ENCODE data around the gene NEGR1.

The NEGR1 gene

DNA sequence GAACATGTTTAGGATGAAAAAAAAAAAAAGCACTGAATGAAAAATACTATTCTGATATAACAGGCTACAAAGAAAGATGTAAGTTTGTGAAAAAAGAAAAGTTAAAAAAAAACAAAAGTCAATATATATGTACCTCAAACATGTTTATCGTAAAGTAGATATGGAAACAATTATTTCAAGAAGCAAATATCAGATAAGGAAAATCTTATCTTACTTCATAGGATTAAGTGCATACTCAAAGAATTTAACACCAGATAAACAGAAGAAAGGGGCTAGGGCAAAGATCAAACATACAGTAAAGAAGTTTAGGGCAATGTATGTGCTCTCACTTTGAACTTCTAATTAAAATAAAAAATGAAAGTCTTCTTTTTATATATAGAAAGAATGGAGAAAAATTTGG is 75.3 kb downstream of the NEGR1 start:
- H3K9me3 Mint-ChIP-seq = no peaks in the 10 kb centered on the region
- H3K4me1 Mint-ChIP-seq (ENCODE audit: low read depth) = no peaks in the 10 kb centered on the region
- no peak overlapping the region for H3K4me3 Mint-ChIP-seq
- no peak overlapping the region for H3K27ac Mint-ChIP-seq
- no peaks in the 10 kb centered on the region for H3K27me3 Mint-ChIP-seq (ENCODE audit: low read depth)
- no peaks in the 10 kb centered on the region for H3K36me3 Mint-ChIP-seq (ENCODE audit: low read depth)
- DNase-seq (ENCODE audit: low spot score) = no peak

GRCh38 chr1:72202761-72203160 is 79.6 kb downstream of the NEGR1 start:
- no peaks in the 10 kb centered on the region for H3K4me1 Mint-ChIP-seq (ENCODE audit: low read depth)
- DNase-seq (ENCODE audit: low spot score) = no peak
- H3K36me3 Mint-ChIP-seq (ENCODE audit: low read depth) = no peaks in the 10 kb centered on the region
- no peak overlapping the region for H3K27ac Mint-ChIP-seq
- H3K9me3 Mint-ChIP-seq = no peaks in the 10 kb centered on the region
- no peaks in the 10 kb centered on the region for H3K27me3 Mint-ChIP-seq (ENCODE audit: low read depth)
- H3K4me3 Mint-ChIP-seq = no peak overlapping the region

- no peaks in the 10 kb centered on the region for H3K4me1 Mint-ChIP-seq (ENCODE audit: low read depth)
- H3K27me3 Mint-ChIP-seq (ENCODE audit: low read depth) = no peaks in the 10 kb centered on the region
- H3K36me3 Mint-ChIP-seq (ENCODE audit: low read depth) = no peaks in the 10 kb centered on the region
- no peak overlapping the region for H3K4me3 Mint-ChIP-seq
- no peak for DNase-seq (ENCODE audit: low spot score)
- H3K9me3 Mint-ChIP-seq = no peaks in the 10 kb centered on the region
- H3K27ac Mint-ChIP-seq = no peak overlapping the region
These were observed 84.6 kb downstream of the NEGR1 start for GRCh38 chr1:72197786-72198185.

GRCh38 chr1:72186733-72187307 is 95.5 kb downstream of the NEGR1 start:
- Mint-ChIP-seq H3K4me1 (ENCODE audit: low read depth) (no peaks in the 10 kb centered on the region), H3K36me3 (ENCODE audit: low read depth) (no peaks in the 10 kb centered on the region), H3K27me3 (ENCODE audit: low read depth) (no peaks in the 10 kb centered on the region), H3K4me3 (no peak overlapping the region), H3K9me3 (no peaks in the 10 kb centered on the region), H3K27ac (no peak overlapping the region)
- DNase-seq (ENCODE audit: low spot score) = no peak

GRCh38 chr1:72184099-72184701 is 98.1 kb downstream of the NEGR1 start:
- Mint-ChIP-seq H3K4me1 (ENCODE audit: low read depth) (no peaks in the 10 kb centered on the region), H3K27ac (no peak overlapping the region), H3K36me3 (ENCODE audit: low read depth) (no peaks in the 10 kb centered on the region), H3K27me3 (ENCODE audit: low read depth) (no peaks in the 10 kb centered on the region), H3K9me3 (no peaks in the 10 kb centered on the region), H3K4me3 (no peak overlapping the region)
- DNase-seq (ENCODE audit: low spot score) = no peak

- H3K4me3 Mint-ChIP-seq = no peak overlapping the region
- no peaks in the 10 kb centered on the region for H3K4me1 Mint-ChIP-seq (ENCODE audit: low read depth)
- no peak overlapping the region for H3K27ac Mint-ChIP-seq
- no peaks in the 10 kb centered on the region for H3K9me3 Mint-ChIP-seq
- no peak for DNase-seq (ENCODE audit: low spot score)
- no peaks in the 10 kb centered on the region for H3K36me3 Mint-ChIP-seq (ENCODE audit: low read depth)
- no peaks in the 10 kb centered on the region for H3K27me3 Mint-ChIP-seq (ENCODE audit: low read depth)
These were observed 99.5 kb downstream of the NEGR1 start for GRCh38 chr1:72182859-72183258.

DNA sequence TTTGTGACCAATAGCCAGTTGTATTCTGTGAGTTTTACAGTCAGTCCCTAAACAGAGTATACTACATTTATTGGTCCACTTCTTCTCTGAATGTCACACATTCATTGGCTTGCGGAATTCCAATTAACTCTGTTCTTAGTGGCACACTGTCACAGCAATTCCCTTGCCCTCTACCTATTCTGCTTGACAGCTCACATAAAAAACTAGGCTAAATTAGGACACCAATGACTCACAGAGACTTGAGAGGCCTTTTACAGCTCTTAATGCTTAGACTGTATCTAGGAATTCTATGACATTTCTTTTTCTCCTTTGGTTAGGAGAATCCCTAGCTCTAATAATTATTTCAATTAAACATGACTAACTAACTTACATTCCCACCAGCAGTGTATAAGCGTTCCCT is 104.1 kb downstream of the NEGR1 start:
- DNase-seq (ENCODE audit: low spot score) = no peak

GRCh38 chr1:72177711-72178110 is 104.6 kb downstream of the NEGR1 start:
- Mint-ChIP-seq H3K27ac (no peak overlapping the region), H3K27me3 (ENCODE audit: low read depth) (no peaks in the 10 kb centered on the region), H3K36me3 (ENCODE audit: low read depth) (no peaks in the 10 kb centered on the region), H3K9me3 (no peaks in the 10 kb centered on the region), H3K4me3 (no peak overlapping the region), H3K4me1 (ENCODE audit: low read depth) (no peaks in the 10 kb centered on the region)
- no peak for DNase-seq (ENCODE audit: low spot score)

More for the DNA sequence above, 104.1 kb downstream of the NEGR1 start:
- no peaks in the 10 kb centered on the region for H3K9me3 Mint-ChIP-seq
- no peaks in the 10 kb centered on the region for H3K36me3 Mint-ChIP-seq (ENCODE audit: low read depth)
- no peak overlapping the region for H3K4me3 Mint-ChIP-seq
- no peaks in the 10 kb centered on the region for H3K4me1 Mint-ChIP-seq (ENCODE audit: low read depth)
- H3K27ac Mint-ChIP-seq = no peak overlapping the region
- no peaks in the 10 kb centered on the region for H3K27me3 Mint-ChIP-seq (ENCODE audit: low read depth)

GRCh38 chr1:72170246-72170645 is 112.1 kb downstream of the NEGR1 start:
- no peak overlapping the region for H3K4me3 Mint-ChIP-seq
- H3K4me1 Mint-ChIP-seq (ENCODE audit: low read depth) = no peaks in the 10 kb centered on the region
- H3K27ac Mint-ChIP-seq = no peak overlapping the region
- DNase-seq (ENCODE audit: low spot score) = no peak
- H3K36me3 Mint-ChIP-seq (ENCODE audit: low read depth) = no peaks in the 10 kb centered on the region
- H3K27me3 Mint-ChIP-seq (ENCODE audit: low read depth) = no peaks in the 10 kb centered on the region
- H3K9me3 Mint-ChIP-seq = no peaks in the 10 kb centered on the region

- no peaks in the 10 kb centered on the region for H3K9me3 Mint-ChIP-seq
- H3K27ac Mint-ChIP-seq = no peak overlapping the region
- no peak for DNase-seq (ENCODE audit: low spot score)
- no peaks in the 10 kb centered on the region for H3K36me3 Mint-ChIP-seq (ENCODE audit: low read depth)
- no peaks in the 10 kb centered on the region for H3K4me1 Mint-ChIP-seq (ENCODE audit: low read depth)
- H3K4me3 Mint-ChIP-seq = no peak overlapping the region
- H3K27me3 Mint-ChIP-seq (ENCODE audit: low read depth) = no peaks in the 10 kb centered on the region
These were observed 115.9 kb downstream of the NEGR1 start for GRCh38 chr1:72166426-72166825.

GRCh38 chr1:72150508-72150907 is 131.8 kb downstream of the NEGR1 start:
- no peaks in the 10 kb centered on the region for H3K36me3 Mint-ChIP-seq (ENCODE audit: low read depth)
- H3K27me3 Mint-ChIP-seq (ENCODE audit: low read depth) = no peaks in the 10 kb centered on the region
- no peaks in the 10 kb centered on the region for H3K4me1 Mint-ChIP-seq (ENCODE audit: low read depth)
- no peak overlapping the region for H3K4me3 Mint-ChIP-seq
- no peak for DNase-seq (ENCODE audit: low spot score)
- no peak overlapping the region for H3K27ac Mint-ChIP-seq
- no peaks in the 10 kb centered on the region for H3K9me3 Mint-ChIP-seq

DNA sequence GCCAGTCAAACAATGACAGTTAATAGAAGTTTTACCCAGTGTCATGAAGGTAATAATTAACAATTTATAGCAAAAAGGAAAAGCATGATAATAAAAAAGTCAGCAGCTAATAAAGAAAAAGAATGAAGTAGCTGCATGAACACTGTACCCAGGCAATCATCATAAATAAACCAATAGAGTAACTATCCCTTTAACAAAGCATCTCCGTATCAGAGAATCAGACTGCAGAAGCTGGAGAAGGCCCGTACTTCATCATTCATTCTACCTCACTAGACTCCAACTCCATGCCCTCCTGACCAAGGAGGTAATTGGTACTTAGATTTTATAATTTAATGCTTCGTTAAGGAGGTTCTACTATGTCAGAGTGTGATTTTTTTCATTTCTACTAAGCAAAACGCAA is 140.5 kb downstream of the NEGR1 start:
- Mint-ChIP-seq H3K4me3 (no peak overlapping the region), H3K36me3 (ENCODE audit: low read depth) (no peaks in the 10 kb centered on the region), H3K4me1 (ENCODE audit: low read depth) (no peaks in the 10 kb centered on the region), H3K27ac (no peak overlapping the region), H3K9me3 (no peaks in the 10 kb centered on the region), H3K27me3 (ENCODE audit: low read depth) (no peaks in the 10 kb centered on the region)
- no peak for DNase-seq (ENCODE audit: low spot score)

DNA sequence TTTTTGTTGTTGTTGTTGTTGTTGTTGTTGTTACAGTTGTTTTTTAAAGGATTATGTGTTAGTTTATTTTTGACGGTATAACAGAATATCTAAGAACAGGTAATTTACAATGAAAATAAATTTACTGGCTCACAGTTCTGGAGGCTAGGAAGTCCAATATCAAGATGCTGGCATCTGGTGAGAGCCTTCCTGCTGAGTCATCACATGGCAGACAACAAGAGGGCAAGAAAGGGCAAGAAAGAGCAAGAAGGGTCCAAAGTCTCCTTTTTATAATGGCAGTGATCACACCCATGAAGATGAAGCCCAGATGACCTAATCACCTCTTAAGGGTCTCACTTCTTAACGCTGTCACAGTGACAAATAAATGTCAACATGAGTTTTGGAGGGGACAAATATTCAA is 142.1 kb downstream of the NEGR1 start:
- no peak overlapping the region for H3K4me3 Mint-ChIP-seq
- no peaks in the 10 kb centered on the region for H3K27me3 Mint-ChIP-seq (ENCODE audit: low read depth)
- DNase-seq (ENCODE audit: low spot score) = no peak
- H3K4me1 Mint-ChIP-seq (ENCODE audit: low read depth) = no peaks in the 10 kb centered on the region
- no peaks in the 10 kb centered on the region for H3K9me3 Mint-ChIP-seq
- no peak overlapping the region for H3K27ac Mint-ChIP-seq
- H3K36me3 Mint-ChIP-seq (ENCODE audit: low read depth) = no peaks in the 10 kb centered on the region

DNA sequence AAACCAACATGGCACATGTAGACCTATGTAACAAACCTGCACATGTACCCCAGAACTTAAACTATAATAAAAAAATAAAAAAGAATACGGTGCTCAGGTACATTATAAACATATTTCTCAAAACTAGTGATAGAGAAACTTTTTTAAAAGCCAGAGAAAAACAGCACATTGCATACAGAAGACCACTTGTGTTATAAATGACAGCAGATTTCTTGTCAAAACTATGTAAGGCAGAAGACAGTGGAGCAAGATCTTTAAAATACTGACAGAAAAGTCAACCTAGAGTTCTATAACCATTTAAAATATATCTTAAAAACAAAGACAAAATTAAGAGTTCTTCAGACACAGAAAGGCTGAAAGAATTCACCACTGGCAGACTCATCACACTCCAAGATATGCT is 144.7 kb downstream of the NEGR1 start:
- no peak for DNase-seq (ENCODE audit: low spot score)
- H3K27me3 Mint-ChIP-seq (ENCODE audit: low read depth) = no peaks in the 10 kb centered on the region

GRCh38 chr1:72129869-72130268 is 152.5 kb downstream of the NEGR1 start:
- no peaks in the 10 kb centered on the region for H3K9me3 Mint-ChIP-seq
- no peak for DNase-seq (ENCODE audit: low spot score)
- no peak overlapping the region for H3K27ac Mint-ChIP-seq
- no peak overlapping the region for H3K4me3 Mint-ChIP-seq
- no peaks in the 10 kb centered on the region for H3K4me1 Mint-ChIP-seq (ENCODE audit: low read depth)
- H3K36me3 Mint-ChIP-seq (ENCODE audit: low read depth) = no peaks in the 10 kb centered on the region
- H3K27me3 Mint-ChIP-seq (ENCODE audit: low read depth) = no peaks in the 10 kb centered on the region

More for the DNA sequence above, 144.7 kb downstream of the NEGR1 start:
- no peaks in the 10 kb centered on the region for H3K36me3 Mint-ChIP-seq (ENCODE audit: low read depth)
- no peaks in the 10 kb centered on the region for H3K9me3 Mint-ChIP-seq
- H3K4me1 Mint-ChIP-seq (ENCODE audit: low read depth) = no peaks in the 10 kb centered on the region
- H3K27ac Mint-ChIP-seq = no peak overlapping the region
- no peak overlapping the region for H3K4me3 Mint-ChIP-seq
